ENCODE measurements around the gene CTBP2. TPM values are rescaled to one million over a fixed set of nuclear protein-coding genes. Genes with fewer than 3 reads are reported as not detected.
A peak's percentile ranks its signal among the peaks of the same experiment; 100 is the strongest.

CTBP2 gene
- total RNA-seq, 1 experiment from 2014 or later = 212 TPM

DNA sequence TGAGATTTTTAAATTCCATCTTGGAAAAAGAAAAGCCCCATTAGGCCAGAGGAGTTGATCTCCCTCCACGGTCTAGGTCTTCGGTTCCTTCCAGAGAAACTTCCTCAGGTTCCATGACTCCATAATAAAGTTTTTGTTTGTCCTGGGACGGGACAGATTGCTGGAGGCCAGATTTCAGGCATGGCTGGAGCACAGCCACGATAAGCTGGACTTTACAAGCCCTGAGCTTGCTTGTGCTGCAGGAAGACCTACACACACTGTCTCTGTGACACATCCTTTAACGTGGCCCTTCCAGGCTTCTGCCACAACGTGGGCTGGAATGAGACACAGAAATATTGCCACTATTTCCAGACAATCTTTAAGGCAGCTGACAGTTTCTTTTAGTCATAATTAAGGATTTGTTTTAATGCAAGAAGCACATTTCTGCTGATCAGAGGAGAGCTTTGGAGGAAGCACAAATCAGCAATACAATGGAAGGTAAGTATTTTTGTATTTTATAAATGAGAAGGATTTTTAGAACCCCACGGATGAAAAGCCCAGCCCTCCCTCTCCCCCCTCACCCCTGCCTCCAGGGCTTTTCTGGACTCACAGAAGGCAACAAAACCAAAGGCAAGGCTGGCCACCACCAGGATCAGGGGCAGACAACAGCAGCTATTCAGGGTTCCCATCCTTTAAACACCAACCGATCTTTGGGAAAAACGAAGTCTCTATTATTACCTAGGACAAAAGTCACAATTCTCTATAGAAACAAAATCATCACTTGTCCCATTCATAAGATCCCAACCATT is 6.5 kb downstream of the CTBP2 start:
- no peaks in the 10 kb centered on the region for H3K9me3 ChIP-seq (ENCODE audit: control insufficient read depth, low read depth, low read length)
- no peak overlapping the region for H2BK20ac ChIP-seq (ENCODE audit: low read depth, low read length, poor library complexity, severe bottlenecking)
- H3K79me2 ChIP-seq (ENCODE audit: insufficient read depth, low read length) = peaks cover 77% of the 10 kb centered on the region
- peak overlapping the region; percentile 59 for H3K9ac ChIP-seq (ENCODE audit: extremely low read depth, insufficient read length, low read length)
- H3K27me3 Mint-ChIP-seq (ENCODE audit: low read depth) = no peaks in the 10 kb centered on the region
- no peak overlapping the region for H4K5ac ChIP-seq (ENCODE audit: insufficient read length, low read depth, low read length)
- H3T11ph ChIP-seq (ENCODE audit: low read length) = no peak overlapping the region
- peak overlapping the region; percentile 98 to 100 (median 99) for H3K27ac Mint-ChIP-seq
- no peak overlapping the region for H2BK15ac ChIP-seq (ENCODE audit: low read depth, low read length)
- peaks cover 0 to 2% of the 10 kb centered on the region in 2 experiments; a peak in 3 of 5 replicates for H3K9me3 Mint-ChIP-seq
- H4K20me1 ChIP-seq (ENCODE audit: control insufficient read depth, insufficient read depth, insufficient read length) = no peaks in the 10 kb centered on the region
- no peak overlapping the region for H3K56ac ChIP-seq (ENCODE audit: insufficient read length, low read depth, low read length)
- H3K18ac ChIP-seq (ENCODE audit: insufficient read length, low read depth, low read length) = no peak overlapping the region
- H4K8ac ChIP-seq (replicated peaks; ENCODE audit: insufficient read length, low read depth, low read length) = no peak overlapping the region
- H3K23ac ChIP-seq (ENCODE audit: insufficient read length, low read depth, low read length) = no peak overlapping the region
- H3K4me1 ChIP-seq (ENCODE audit: insufficient read depth, low read length) = peaks cover 18% of the 10 kb centered on the region
- no peaks in the 10 kb centered on the region for H3K79me1 ChIP-seq (ENCODE audit: insufficient read depth, low read depth, low read length, poor library complexity, severe bottlenecking)
- H2BK12ac ChIP-seq (ENCODE audit: insufficient read length, low read depth, low read length) = peak overlapping the region; percentile 15
- H3K4me2 ChIP-seq (ENCODE audit: insufficient read depth, insufficient read length, low read length) = peak overlapping the region; percentile 77
- no peak overlapping the region for H2BK120ac ChIP-seq (ENCODE audit: low read depth, low read length, poor library complexity, severe bottlenecking)
- TF ChIP-seq, protein P1, sequence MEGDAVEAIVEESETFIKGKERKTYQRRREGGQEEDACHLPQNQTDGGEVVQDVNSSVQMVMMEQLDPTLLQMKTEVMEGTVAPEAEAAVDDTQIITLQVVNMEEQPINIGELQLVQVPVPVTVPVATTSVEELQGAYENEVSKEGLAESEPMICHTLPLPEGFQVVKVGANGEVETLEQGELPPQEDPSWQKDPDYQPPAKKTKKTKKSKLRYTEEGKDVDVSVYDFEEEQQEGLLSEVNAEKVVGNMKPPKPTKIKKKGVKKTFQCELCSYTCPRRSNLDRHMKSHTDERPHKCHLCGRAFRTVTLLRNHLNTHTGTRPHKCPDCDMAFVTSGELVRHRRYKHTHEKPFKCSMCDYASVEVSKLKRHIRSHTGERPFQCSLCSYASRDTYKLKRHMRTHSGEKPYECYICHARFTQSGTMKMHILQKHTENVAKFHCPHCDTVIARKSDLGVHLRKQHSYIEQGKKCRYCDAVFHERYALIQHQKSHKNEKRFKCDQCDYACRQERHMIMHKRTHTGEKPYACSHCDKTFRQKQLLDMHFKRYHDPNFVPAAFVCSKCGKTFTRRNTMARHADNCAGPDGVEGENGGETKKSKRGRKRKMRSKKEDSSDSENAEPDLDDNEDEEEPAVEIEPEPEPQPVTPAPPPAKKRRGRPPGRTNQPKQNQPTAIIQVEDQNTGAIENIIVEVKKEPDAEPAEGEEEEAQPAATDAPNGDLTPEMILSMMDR (conservative IDR thresholded peaks at IDR 0.05) = no peak
- peak; percentile 23 for DNase-seq
- H3K23me2 ChIP-seq (ENCODE audit: insufficient read length, low read depth, low read length, poor library complexity, severe bottlenecking) = peaks cover 19% of the 10 kb centered on the region
- H2AK5ac ChIP-seq (ENCODE audit: insufficient read length, low read length) = peak overlapping the region; percentile 72
- no peaks in the 10 kb centered on the region for H3K27me3 ChIP-seq (ENCODE audit: insufficient read depth, low read length)
- peak overlapping the region; percentile 90 for H3K27ac ChIP-seq (ENCODE audit: insufficient read length, low read depth, low read length)
- no peak overlapping the region for H2BK5ac ChIP-seq (ENCODE audit: insufficient read length, low read length)
- peaks cover 81 to 83% of the 10 kb centered on the region in 2 experiments for H3K4me1 Mint-ChIP-seq
- no peak overlapping the region for H2AFZ ChIP-seq (ENCODE audit: low read length)
- H3K4me3 Mint-ChIP-seq = peak overlapping the region; percentile 95 to 99
- peaks cover 23 to 32% (median 24%) of the 10 kb centered on the region in 3 experiments for H3K36me3 Mint-ChIP-seq (ENCODE audit: insufficient read depth in 1 of 3, low read depth in 3 of 3)
- no peak overlapping the region for H3K4ac ChIP-seq (ENCODE audit: low read depth, low read length)
- H3K14ac ChIP-seq (ENCODE audit: insufficient read depth, low read length) = no peak overlapping the region
- no peak overlapping the region for H4K91ac ChIP-seq (ENCODE audit: insufficient read length, low read depth, low read length)
- no CpG with 5 or more reads among the region's 9 CpGs for WGBS (ENCODE audit: extremely low coverage, insufficient read length, low lambda C conversion rate)
